Hepatocyte (in vitro differentiated cells): Measurements from ENCODE around the gene ICAM2. TPM values are rescaled to one million over a fixed set of nuclear protein-coding genes. Genes with fewer than 3 reads are reported as not detected.

Experiments
- DNase-seq: peaks from one replicate; pipeline ENCODE4 v3.0.0-alpha.2; 2016; ENCODE audit warnings: low spot score
- H2AFZ ChIP-seq: fragments of 200-600 bp; sonication (generic); 2 replicates; pipeline ENCODE4 v1.6.0; 2016; ENCODE audit warnings: antibody characterized with exemption, mild to moderate bottlenecking
- H3K27ac ChIP-seq: fragments of 200-600 bp; sonication (generic); 2 replicates; pipeline ENCODE4 v1.5.1; 2016; ENCODE audit warnings: mild to moderate bottlenecking
- H3K27me3 ChIP-seq: fragments of 200-600 bp; sonication (generic); 2 replicates; pipeline ENCODE4 v1.6.1; 2016
- H3K36me3 ChIP-seq: fragments of 200-600 bp; sonication (generic); replicated peaks from 2 replicates; pipeline ENCODE4 v1.5.1; 2016; ENCODE audit warnings: low read depth; ENCODE audit not compliant: insufficient read depth
- H3K4me1 ChIP-seq: fragments of 200-600 bp; sonication (generic); 2 replicates; pipeline ENCODE4 v1.5.1; 2016; ENCODE audit warnings: mild to moderate bottlenecking, moderate library complexity; ENCODE audit not compliant: insufficient read depth
- H3K4me2 ChIP-seq: fragments of 200-600 bp; sonication (generic); 2 replicates; pipeline ENCODE4 v1.6.0; 2016
- H3K4me3 ChIP-seq: fragments of 200-600 bp; sonication (generic); 2 replicates; pipeline ENCODE4 v1.5.1; 2016; ENCODE audit warnings: mild to moderate bottlenecking
- H3K79me2 ChIP-seq: fragments of 200-600 bp; sonication (generic); 2 replicates; pipeline ENCODE4 v1.6.0; 2017; ENCODE audit warnings: mild to moderate bottlenecking
- H3K9me2 ChIP-seq: fragments of 200-600 bp; sonication (generic); replicated peaks from 2 replicates; pipeline ENCODE4 v1.6.0; 2017; ENCODE audit warnings: mild to moderate bottlenecking; ENCODE audit not compliant: insufficient read depth
- H3K9me3 ChIP-seq: fragments of 200-600 bp; sonication (generic); 2 replicates; pipeline ENCODE4 v1.5.1; 2016; ENCODE audit warnings: low read depth, mild to moderate bottlenecking
- H4K20me1 ChIP-seq: fragments of 200-600 bp; sonication (generic); 2 replicates; pipeline ENCODE4 v1.6.0; 2016; ENCODE audit warnings: mild to moderate bottlenecking; ENCODE audit not compliant: insufficient read depth, poor library complexity, severe bottlenecking
- CTCF ChIP-seq: fragments of 200-600 bp; sonication (generic); IDR thresholded peaks from 2 replicates; pipeline ENCODE4 v1.5.1; 2016; ENCODE audit warnings: antibody characterized with exemption, mild to moderate bottlenecking; ENCODE audit not compliant: poor library complexity
- EZH2 ChIP-seq: fragments of 200-600 bp; sonication (generic); IDR thresholded peaks from 2 replicates; pipeline ENCODE4 v1.6.1; 2016; ENCODE audit warnings: antibody characterized with exemption, mild to moderate bottlenecking, borderline replicate concordance
- EZH2phosphoT487 ChIP-seq: fragments of 200-600 bp; sonication (generic); IDR thresholded peaks from one replicate; pipeline ENCODE4 v1.6.1; 2018; ENCODE audit warnings: antibody characterized with exemption, mild to moderate bottlenecking, low read depth, moderate library complexity; ENCODE audit not compliant: unreplicated experiment, severe bottlenecking
- WGBS: methylation state at CpG from one replicate; pipeline ENCODE4 v1.1.6; 2016; ENCODE audit warnings: low lambda C conversion rate; ENCODE audit errors: missing lambda C conversion rate; 5-methylcytosine and 5-hydroxymethylcytosine counted together
- polyA plus RNA-seq: library from polyadenylated mRNA; unstranded; fragments of >200 nt; fragmentation: Nextera tagmentation; extraction: Ambion mirVana; gene quantifications from 2 replicates; pipeline ENCODE4 v1.2.1, GENCODE V29; 2016
- total RNA-seq: library from RNA; depleted of rRNA; stranded (reverse); fragments of >200 nt; gene quantifications from 2 replicates; pipeline ENCODE4 v1.2.3, GENCODE V29; 2014

Gene ICAM2
- total and polyA plus RNA-seq, 2 experiments from 2014 or later: 3.4 to 6.0 TPM

- Histone ChIP-seq H2AFZ (no peak overlapping the region), H3K4me1 (no peaks in the 10 kb centered on the region), H3K36me3 (no peaks in the 10 kb centered on the region), H3K9me3 (no peaks in the 10 kb centered on the region), H3K4me2 (no peak overlapping the region), H4K20me1 (no peaks in the 10 kb centered on the region), H3K4me3 (no peak overlapping the region), H3K27me3 (no peaks in the 10 kb centered on the region), H3K27ac (no peak overlapping the region), H3K79me2 (no peaks in the 10 kb centered on the region), H3K9me2 (no peaks in the 10 kb centered on the region)
- 91% methylated on average over 11 of the region's 11 CpGs for WGBS
- DNase-seq: no peak
- TF ChIP-seq EZH2phosphoT487 (no peak), EZH2 (no peak), CTCF (no peak)
Measured at GRCh38 chr17:63966646-63967264, 53.7 kb downstream of the ICAM2 start.

- no peak overlapping the region for H2AFZ ChIP-seq
- no peaks in the 10 kb centered on the region for H3K4me1 ChIP-seq
- no peaks in the 10 kb centered on the region for H3K79me2 ChIP-seq
- 98% methylated on average over 4 of the region's 4 CpGs for WGBS
- H4K20me1 ChIP-seq: no peaks in the 10 kb centered on the region
- H3K36me3 ChIP-seq: no peaks in the 10 kb centered on the region
- TF ChIP-seq EZH2phosphoT487: no peak
- H3K27ac ChIP-seq: no peak overlapping the region
- peaks cover 3% of the 10 kb centered on the region for H3K27me3 ChIP-seq
- no peak for DNase-seq
- no peak overlapping the region for H3K4me2 ChIP-seq
- H3K4me3 ChIP-seq: no peak overlapping the region
- no peaks in the 10 kb centered on the region for H3K9me2 ChIP-seq
- no peaks in the 10 kb centered on the region for H3K9me3 ChIP-seq
Measured at GRCh38 chr17:63963123-63963522, 57.3 kb downstream of the ICAM2 start.

GRCh38 chr17:63962298-63962744, 58.1 kb downstream of the ICAM2 start:
- Histone ChIP-seq H3K9me3 (no peaks in the 10 kb centered on the region), H3K79me2 (no peaks in the 10 kb centered on the region), H3K27ac (no peak overlapping the region), H4K20me1 (no peaks in the 10 kb centered on the region), H3K9me2 (no peaks in the 10 kb centered on the region), H3K4me2 (no peak overlapping the region), H3K36me3 (no peaks in the 10 kb centered on the region), H3K27me3 (peaks cover 3% of the 10 kb centered on the region), H2AFZ (no peak overlapping the region), H3K4me3 (no peak overlapping the region), H3K4me1 (no peaks in the 10 kb centered on the region)
- no peak for DNase-seq
- no peak for TF ChIP-seq EZH2
- no peak for TF ChIP-seq EZH2phosphoT487
- TF ChIP-seq CTCF: no peak
- 54% methylated on average over 10 of the region's 10 CpGs for WGBS

- Histone ChIP-seq H3K9me2 (no peaks in the 10 kb centered on the region), H3K36me3 (no peaks in the 10 kb centered on the region), H3K27ac (no peak overlapping the region), H3K27me3 (peaks cover 3% of the 10 kb centered on the region), H3K9me3 (no peaks in the 10 kb centered on the region), H2AFZ (no peak overlapping the region), H3K4me3 (no peak overlapping the region), H3K4me2 (peak overlapping the region; percentile 63), H3K79me2 (no peaks in the 10 kb centered on the region), H4K20me1 (no peaks in the 10 kb centered on the region), H3K4me1 (no peaks in the 10 kb centered on the region)
- WGBS: 28% methylated on average over 13 of the region's 37 CpGs
- TF ChIP-seq EZH2phosphoT487 (no peak), EZH2 (no peak), CTCF (no peak)
- peak; percentile 80 for DNase-seq
Measured at GRCh38 chr17:63961355-63962212, 58.8 kb downstream of the ICAM2 start.
